Measurements from ENCODE around the gene CUTA. TPM values are rescaled to one million over a fixed set of nuclear protein-coding genes. Genes with fewer than 3 reads are reported as not detected.

CUTA gene
- polyA plus RNA-seq, 1 donor from 2014 or later = 343 TPM

DNA sequence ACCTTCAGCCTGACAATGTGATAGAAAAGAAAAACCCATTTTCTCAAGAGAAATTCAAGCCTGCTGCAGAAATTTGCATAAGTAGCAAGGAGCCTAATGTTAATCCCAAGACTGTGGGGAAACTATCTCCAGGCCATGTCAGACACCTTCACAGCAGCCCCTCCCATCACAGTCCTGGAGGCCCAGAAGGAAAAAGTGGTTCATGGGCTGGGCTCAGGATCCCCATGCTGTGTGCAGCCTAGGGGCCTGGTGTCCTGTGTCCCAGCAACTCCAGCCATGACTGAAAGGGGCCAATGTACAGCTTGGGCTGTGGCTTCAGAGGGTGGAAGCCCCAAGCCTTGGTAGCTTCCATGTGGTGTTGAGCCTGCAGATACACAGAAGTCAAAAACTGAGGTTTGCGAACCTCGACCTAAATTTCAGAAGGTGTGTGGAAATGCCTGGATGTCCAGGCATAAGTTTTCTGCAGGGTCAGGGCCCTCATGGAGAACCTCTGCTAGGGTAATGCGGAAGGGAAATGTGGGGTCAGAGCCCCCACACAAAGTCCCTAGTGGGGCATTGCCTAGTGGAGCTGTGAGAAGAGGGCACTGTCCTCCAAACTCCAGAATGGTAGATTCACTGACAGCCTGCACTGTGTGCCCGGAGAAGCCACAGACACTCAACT is 48.3 kb upstream of the CUTA start:
- TF ChIP-seq MXI1 (conservative IDR thresholded peaks at IDR 0.05; ENCODE audit: poor library complexity, severe bottlenecking) = no peak
- no peak for TF ChIP-seq SMC3 (conservative IDR thresholded peaks at IDR 0.05; ENCODE audit: poor library complexity)
- TF ChIP-seq, protein P1, sequence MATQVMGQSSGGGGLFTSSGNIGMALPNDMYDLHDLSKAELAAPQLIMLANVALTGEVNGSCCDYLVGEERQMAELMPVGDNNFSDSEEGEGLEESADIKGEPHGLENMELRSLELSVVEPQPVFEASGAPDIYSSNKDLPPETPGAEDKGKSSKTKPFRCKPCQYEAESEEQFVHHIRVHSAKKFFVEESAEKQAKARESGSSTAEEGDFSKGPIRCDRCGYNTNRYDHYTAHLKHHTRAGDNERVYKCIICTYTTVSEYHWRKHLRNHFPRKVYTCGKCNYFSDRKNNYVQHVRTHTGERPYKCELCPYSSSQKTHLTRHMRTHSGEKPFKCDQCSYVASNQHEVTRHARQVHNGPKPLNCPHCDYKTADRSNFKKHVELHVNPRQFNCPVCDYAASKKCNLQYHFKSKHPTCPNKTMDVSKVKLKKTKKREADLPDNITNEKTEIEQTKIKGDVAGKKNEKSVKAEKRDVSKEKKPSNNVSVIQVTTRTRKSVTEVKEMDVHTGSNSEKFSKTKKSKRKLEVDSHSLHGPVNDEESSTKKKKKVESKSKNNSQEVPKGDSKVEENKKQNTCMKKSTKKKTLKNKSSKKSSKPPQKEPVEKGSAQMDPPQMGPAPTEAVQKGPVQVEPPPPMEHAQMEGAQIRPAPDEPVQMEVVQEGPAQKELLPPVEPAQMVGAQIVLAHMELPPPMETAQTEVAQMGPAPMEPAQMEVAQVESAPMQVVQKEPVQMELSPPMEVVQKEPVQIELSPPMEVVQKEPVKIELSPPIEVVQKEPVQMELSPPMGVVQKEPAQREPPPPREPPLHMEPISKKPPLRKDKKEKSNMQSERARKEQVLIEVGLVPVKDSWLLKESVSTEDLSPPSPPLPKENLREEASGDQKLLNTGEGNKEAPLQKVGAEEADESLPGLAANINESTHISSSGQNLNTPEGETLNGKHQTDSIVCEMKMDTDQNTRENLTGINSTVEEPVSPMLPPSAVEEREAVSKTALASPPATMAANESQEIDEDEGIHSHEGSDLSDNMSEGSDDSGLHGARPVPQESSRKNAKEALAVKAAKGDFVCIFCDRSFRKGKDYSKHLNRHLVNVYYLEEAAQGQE (IDR thresholded peaks at IDR 0.05; ENCODE audit: borderline replicate concordance) = no peak
- TF ChIP-seq EP300 (conservative IDR thresholded peaks at IDR 0.05; ENCODE audit: poor library complexity, severe bottlenecking) = no peak
- no peak for TF ChIP-seq TAF1 (IDR thresholded peaks at IDR 0.05; ENCODE audit: low read depth)
- no peak for TF ChIP-seq POLR2AphosphoS5 (IDR thresholded peaks at IDR 0.05)
- TF ChIP-seq RAD21 (conservative IDR thresholded peaks at IDR 0.05) = no peak
- no peak for TF ChIP-seq EZH2 (IDR thresholded peaks at IDR 0.05; ENCODE audit: borderline replicate concordance, insufficient read depth, low read length, poor library complexity, severe bottlenecking)
- TF ChIP-seq, protein P2, sequence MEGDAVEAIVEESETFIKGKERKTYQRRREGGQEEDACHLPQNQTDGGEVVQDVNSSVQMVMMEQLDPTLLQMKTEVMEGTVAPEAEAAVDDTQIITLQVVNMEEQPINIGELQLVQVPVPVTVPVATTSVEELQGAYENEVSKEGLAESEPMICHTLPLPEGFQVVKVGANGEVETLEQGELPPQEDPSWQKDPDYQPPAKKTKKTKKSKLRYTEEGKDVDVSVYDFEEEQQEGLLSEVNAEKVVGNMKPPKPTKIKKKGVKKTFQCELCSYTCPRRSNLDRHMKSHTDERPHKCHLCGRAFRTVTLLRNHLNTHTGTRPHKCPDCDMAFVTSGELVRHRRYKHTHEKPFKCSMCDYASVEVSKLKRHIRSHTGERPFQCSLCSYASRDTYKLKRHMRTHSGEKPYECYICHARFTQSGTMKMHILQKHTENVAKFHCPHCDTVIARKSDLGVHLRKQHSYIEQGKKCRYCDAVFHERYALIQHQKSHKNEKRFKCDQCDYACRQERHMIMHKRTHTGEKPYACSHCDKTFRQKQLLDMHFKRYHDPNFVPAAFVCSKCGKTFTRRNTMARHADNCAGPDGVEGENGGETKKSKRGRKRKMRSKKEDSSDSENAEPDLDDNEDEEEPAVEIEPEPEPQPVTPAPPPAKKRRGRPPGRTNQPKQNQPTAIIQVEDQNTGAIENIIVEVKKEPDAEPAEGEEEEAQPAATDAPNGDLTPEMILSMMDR (IDR thresholded peaks at IDR 0.05; ENCODE audit: poor library complexity, severe bottlenecking) = no peak
- Histone ChIP-seq H3K79me2 (replicated peaks; ENCODE audit: insufficient read depth, low read length) (no peaks in the 10 kb centered on the region), H3K9me3 (ENCODE audit: low read length) (no peaks in the 10 kb centered on the region), H4K20me1 (ENCODE audit: insufficient read depth) (no peaks in the 10 kb centered on the region), H3K27me3 (ENCODE audit: insufficient read depth, low read depth, low read length) (no peaks in the 10 kb centered on the region), H3K9ac (ENCODE audit: low read length) (no peak overlapping the region), H3F3A (ENCODE audit: insufficient read depth, low read length, poor library complexity, severe bottlenecking) (no peaks in the 10 kb centered on the region), H2AFZ (ENCODE audit: low read depth, low read length) (no peak overlapping the region), H3K9me2 (ENCODE audit: insufficient read depth, low read length) (no peaks in the 10 kb centered on the region), H3K4me3 (ENCODE audit: low read length) (no peak overlapping the region), H3K27ac (ENCODE audit: low read length) (no peak overlapping the region), H3K36me3 (ENCODE audit: insufficient read depth, low read length) (no peaks in the 10 kb centered on the region), H3K4me2 (ENCODE audit: low read length) (no peak overlapping the region)

DNA sequence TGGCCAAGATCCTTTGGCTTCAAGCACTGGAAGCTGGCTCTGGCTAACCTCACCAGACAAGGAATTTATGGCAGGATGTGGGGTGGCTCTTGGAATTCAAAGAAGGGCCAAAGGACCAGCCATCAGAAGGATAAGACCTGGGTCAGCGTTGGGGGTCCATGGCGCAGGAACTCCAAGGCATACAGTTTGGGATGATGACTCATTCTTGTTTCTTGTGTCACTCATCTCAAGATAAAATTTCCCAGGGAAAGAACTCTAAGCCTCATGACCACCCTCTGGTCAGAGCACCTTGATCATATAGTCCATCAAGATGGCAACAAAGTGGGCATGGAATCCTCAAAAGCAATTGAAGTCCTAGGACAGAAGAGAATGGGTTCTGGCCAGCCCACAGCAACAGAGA is 41.3 kb upstream of the CUTA start:
- H4K20me1 ChIP-seq (ENCODE audit: insufficient read depth) = no peaks in the 10 kb centered on the region
- no peaks in the 10 kb centered on the region for H3K36me3 ChIP-seq (ENCODE audit: insufficient read depth, low read length)
- H3K9me3 ChIP-seq (ENCODE audit: low read length) = no peaks in the 10 kb centered on the region
- no peak overlapping the region for H3K4me3 ChIP-seq (ENCODE audit: low read length)
- H3K9ac ChIP-seq (ENCODE audit: low read length) = no peak overlapping the region
- no peak overlapping the region for H3K4me2 ChIP-seq (ENCODE audit: low read length)
- no peak for TF ChIP-seq EZH2 (IDR thresholded peaks at IDR 0.05; ENCODE audit: borderline replicate concordance, insufficient read depth, low read length, poor library complexity, severe bottlenecking)
- H3F3A ChIP-seq (ENCODE audit: insufficient read depth, low read length, poor library complexity, severe bottlenecking) = no peaks in the 10 kb centered on the region
- H2AFZ ChIP-seq (ENCODE audit: low read depth, low read length) = no peak overlapping the region
- no peaks in the 10 kb centered on the region for H3K27me3 ChIP-seq (ENCODE audit: insufficient read depth, low read depth, low read length)
- no peaks in the 10 kb centered on the region for H3K9me2 ChIP-seq (ENCODE audit: insufficient read depth, low read length)
- H3K79me2 ChIP-seq (replicated peaks; ENCODE audit: insufficient read depth, low read length) = peaks cover 15% of the 10 kb centered on the region
- no peak overlapping the region for H3K27ac ChIP-seq (ENCODE audit: low read length)
